ENCODE data around the gene FAM170B. TPM values are rescaled to one million over a fixed set of nuclear protein-coding genes. Genes with fewer than 3 reads are reported as not detected.

Gene FAM170B
- total RNA-seq, 1 experiment from 2014 or later, result not detected

DNA sequence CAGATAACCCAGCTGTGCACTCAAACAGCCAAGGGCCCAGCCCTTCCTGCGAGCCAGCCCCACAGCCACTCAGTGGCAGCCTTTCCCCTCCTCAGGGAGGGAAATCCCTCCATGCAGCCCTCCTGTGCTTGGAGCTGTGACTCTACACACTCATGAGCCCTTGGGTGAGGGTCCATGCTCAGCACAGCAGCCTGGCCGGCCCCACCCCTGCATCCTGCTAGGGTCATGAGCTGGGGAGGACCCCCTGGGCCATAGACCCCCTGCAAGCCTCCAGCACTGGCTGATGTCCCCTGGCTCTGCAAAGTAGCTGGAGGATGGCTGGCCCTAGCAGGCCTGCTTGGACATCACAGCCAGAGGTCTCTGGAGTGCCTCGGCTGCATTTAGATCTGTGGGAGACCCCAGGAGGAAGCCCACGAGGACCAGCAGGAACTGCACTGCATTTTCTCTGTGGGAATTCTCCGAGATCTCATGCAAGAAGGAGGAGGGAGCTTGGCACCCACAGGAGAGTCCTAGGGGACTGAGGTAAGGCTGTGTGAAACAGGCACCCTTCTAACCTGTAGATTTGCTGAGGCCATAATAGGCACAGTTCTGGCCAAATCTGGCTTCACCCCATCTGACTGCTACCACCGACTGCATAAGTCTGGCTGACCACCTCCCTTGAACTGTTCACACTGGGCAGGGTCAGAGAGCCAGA lies 37.0 kb upstream of the FAM170B start:
- no peak for DNase-seq (ENCODE audit: low spot score)
- in situ Hi-C loops (cut with HindIII; ENCODE audit: low sequenced_read_pairs), result no loop called here

GRCh38 chr10:49169776-49170175 lies 36.0 kb upstream of the FAM170B start:
- no peak for DNase-seq (ENCODE audit: low spot score)
- in situ Hi-C loops (cut with HindIII; ENCODE audit: low sequenced_read_pairs), result no loop called here

GRCh38 chr10:49168831-49169500 lies 35.1 kb upstream of the FAM170B start:
- no peak for DNase-seq (ENCODE audit: low spot score)
- in situ Hi-C loops (cut with HindIII; ENCODE audit: low sequenced_read_pairs), result no loop called here

- in situ Hi-C loops (cut with HindIII; ENCODE audit: low sequenced_read_pairs), result no loop called here
- DNase-seq (ENCODE audit: low spot score), result no peak
Measured at GRCh38 chr10:49168171-49168540, 34.3 kb upstream of the FAM170B start.

- no peak for DNase-seq (ENCODE audit: low spot score)
- in situ Hi-C loops (cut with HindIII; ENCODE audit: low sequenced_read_pairs), result no loop called here
Measured at GRCh38 chr10:49167425-49168170, 33.8 kb upstream of the FAM170B start.

DNA sequence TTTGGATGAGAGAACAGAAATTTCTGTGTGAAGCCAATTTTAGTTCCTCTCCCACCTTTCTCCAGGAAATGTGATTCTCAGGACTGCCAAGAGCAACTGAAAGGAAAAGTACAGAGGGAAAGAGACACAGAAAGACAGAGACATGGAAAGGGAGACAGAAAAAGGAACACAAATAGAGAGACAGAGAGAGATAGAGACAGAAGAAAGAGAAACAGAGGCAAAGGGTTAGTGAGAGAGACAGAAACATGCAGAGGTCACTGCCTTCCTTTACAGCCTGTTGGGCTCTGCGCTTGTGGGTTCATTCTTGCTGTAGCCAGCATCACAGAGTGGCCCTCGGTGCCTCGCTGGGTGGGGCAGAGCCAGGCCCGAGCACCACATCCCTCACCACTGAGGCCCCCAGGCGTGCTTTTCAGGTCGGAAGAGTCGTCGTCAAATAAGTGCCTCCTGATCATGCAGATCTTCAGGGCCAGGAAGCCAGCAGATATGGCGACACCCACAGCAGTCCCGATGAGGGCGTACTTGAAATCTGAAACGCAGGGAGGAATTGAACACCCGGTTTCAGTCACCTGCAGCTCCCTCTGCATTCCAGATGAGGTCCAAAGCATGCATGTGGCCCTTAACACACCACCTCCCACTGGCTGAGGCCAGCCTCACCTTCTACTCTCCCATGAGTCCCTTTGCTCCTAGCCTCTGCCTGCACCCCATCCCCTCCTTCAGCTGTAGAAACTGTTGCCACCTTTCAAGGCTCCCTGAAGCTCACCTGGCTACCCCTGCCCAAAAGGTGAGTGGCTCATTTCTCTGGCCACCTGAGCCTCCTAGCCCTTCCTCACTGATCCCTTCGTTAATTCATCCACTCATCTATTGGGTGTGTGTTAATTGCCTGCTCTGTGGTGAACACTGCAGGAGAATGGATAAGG lies 32.9 kb upstream of the FAM170B start:
- no peak for DNase-seq (ENCODE audit: low spot score)
- in situ Hi-C loops (cut with HindIII; ENCODE audit: low sequenced_read_pairs), result no loop called here

DNA sequence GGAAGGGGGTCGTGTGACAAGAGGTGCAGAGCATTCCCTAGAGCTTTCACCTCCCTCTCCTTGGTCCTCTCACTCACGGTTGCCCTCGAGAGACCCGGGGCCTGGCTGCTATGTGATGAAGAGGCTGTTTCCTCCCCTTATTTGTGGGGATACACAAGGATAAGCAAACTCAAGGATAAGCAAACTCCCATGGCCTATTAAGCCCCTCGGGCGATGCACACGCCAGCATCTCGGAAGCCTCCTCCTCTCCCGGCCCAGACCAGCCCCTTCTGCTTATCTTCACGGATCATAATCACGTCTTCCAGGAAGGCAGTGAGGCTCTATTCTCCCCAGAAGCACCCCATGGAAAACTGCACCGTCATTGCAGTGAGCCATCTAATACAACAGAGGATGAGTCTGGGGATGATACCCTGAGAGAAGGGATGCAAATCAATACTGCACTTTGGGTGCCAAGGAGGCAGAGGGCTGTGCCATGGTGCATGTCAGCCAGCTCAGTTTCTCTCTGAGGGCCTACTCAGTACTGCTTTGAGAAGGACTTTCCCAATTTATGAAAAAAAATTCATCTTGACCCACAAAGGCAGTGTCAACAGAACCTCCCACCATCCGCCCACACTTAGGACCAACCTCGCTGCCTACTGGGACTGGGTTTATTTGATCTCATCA lies 32.1 kb upstream of the FAM170B start:
- in situ Hi-C loops (cut with HindIII; ENCODE audit: low sequenced_read_pairs), result no loop called here

GRCh38 chr10:49165259-49165658 lies 31.4 kb upstream of the FAM170B start:
- DNase-seq (ENCODE audit: low spot score), result no peak
- in situ Hi-C loops (cut with HindIII; ENCODE audit: low sequenced_read_pairs), result no loop called here

More for the DNA sequence above, 32.1 kb upstream of the FAM170B start:
- DNase-seq (ENCODE audit: low spot score), result no peak

- DNase-seq (ENCODE audit: low spot score), result peak; percentile 14
- in situ Hi-C loops (cut with HindIII; ENCODE audit: low sequenced_read_pairs), result no loop called here
Measured at GRCh38 chr10:49164559-49165188, 30.9 kb upstream of the FAM170B start.

- in situ Hi-C loops (cut with HindIII; ENCODE audit: low sequenced_read_pairs), result no loop called here
- no peak for DNase-seq (ENCODE audit: low spot score)
Measured at GRCh38 chr10:49163741-49164140, 29.9 kb upstream of the FAM170B start.

DNA sequence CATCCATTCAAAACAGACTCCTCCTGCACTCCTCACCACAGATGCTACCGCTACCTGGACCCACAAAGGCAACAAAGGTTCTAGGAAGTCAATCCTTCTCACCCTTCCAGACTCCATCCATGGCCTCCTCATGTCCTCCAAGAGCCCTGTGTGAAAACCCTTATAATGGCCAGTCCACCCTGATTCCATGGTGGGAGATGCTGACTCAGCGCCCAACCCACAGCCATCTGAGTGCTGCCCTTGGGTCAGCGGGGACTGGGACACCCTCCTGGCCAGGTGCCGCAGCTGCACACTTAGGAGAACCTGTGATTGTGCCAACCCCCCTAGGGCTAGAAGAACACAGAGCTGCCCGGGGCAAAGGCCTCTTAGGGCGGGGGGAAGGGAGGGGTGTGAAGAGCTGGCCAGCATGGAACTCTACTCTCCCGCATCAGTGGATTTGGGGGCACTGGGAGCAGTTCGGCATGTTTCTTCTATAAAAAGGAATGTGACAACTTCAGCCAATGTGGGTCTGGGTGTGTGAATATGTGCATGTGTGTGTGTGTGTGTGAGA lies 29.0 kb upstream of the FAM170B start:
- in situ Hi-C loops (cut with HindIII; ENCODE audit: low sequenced_read_pairs), result no loop called here
- no peak for DNase-seq (ENCODE audit: low spot score)

DNA sequence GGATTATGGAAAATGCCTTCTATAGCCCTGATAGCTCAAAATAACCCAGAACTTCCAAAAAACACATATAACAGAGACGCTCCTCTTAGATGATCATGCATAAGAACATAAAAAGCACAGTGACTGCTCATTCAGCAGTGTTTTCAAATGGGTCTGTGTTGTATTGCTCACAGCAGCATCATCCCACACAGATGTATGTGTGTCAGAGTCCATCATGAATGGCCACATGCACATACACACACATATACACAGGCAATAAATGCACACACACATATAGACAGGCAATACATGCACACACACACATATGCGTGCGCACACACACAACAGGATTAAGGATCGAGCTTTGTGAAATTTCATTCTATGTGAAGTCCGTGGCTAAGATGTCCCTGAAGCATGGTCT lies 28.2 kb upstream of the FAM170B start:
- no peak for DNase-seq (ENCODE audit: low spot score)
- in situ Hi-C loops (cut with HindIII; ENCODE audit: low sequenced_read_pairs), result no loop called here

- peak; percentile 56 for DNase-seq (ENCODE audit: low spot score)
- in situ Hi-C loops (cut with HindIII; ENCODE audit: low sequenced_read_pairs), result no loop called here
Measured at GRCh38 chr10:49161411-49161997, 27.7 kb upstream of the FAM170B start.

DNA sequence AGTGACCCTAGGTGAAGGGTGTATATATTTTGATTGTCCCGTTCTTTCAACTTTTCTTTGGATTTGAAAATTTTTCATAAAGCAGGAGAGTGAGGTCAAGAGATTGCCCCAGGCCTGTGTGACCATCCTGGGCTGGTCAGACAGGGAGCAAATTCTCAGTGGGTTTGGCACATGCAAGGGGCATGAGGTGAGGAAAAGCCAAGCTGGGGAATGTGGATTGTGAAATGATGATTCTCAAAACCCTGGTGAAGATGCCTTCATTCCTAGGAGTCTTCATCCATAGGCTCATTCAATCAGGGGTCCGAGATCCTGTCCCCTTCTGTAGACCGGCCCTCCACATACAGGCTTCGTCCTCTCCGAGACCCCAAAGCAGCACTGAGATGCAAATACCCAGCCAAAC lies 27.0 kb upstream of the FAM170B start:
- DNase-seq (ENCODE audit: low spot score), result no peak
- in situ Hi-C loops (cut with HindIII; ENCODE audit: low sequenced_read_pairs), result no loop called here

GRCh38 chr10:49160110-49160509 lies 26.3 kb upstream of the FAM170B start:
- in situ Hi-C loops (cut with HindIII; ENCODE audit: low sequenced_read_pairs), result no loop called here
- no peak for DNase-seq (ENCODE audit: low spot score)

- in situ Hi-C loops (cut with HindIII; ENCODE audit: low sequenced_read_pairs), result no loop called here
- DNase-seq (ENCODE audit: low spot score), result no peak
Measured at GRCh38 chr10:49158915-49159314, 25.1 kb upstream of the FAM170B start.

DNA sequence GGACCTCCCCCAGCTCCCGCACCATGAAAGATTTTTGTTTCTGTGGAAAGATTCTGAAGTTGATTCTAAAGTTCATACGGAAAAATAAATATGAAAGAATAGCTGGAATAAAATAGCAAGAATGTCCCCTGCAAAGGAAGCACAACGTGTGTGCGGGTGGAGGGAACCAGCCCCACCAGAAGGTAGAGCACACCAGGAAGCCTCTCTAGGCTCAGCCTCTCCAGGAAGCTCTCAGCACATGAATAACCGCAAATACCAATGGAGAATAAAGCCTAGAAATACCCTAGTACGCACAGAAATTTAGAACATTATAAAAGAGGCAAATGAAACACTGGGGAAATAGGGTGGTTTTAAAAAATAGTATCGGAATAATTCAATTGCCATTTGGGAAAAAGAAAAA lies 24.6 kb upstream of the FAM170B start:
- DNase-seq (ENCODE audit: low spot score), result no peak
- in situ Hi-C loops (cut with HindIII; ENCODE audit: low sequenced_read_pairs), result no loop called here

GRCh38 chr10:49157229-49157628 lies 23.4 kb upstream of the FAM170B start:
- no peak for DNase-seq (ENCODE audit: low spot score)
- in situ Hi-C loops (cut with HindIII; ENCODE audit: low sequenced_read_pairs), result no loop called here

Data from G401 (cell line).